HEK293T (cell line): Measurements from ENCODE around the gene ATP6V1E1.

Experiments used
- CTCF ChIA-PET: fragments of 350-600 bp; formaldehyde crosslinking; extraction: SDS; loops from one replicate; lab custom pipeline; 2021; ENCODE audit warnings: antibody characterized with exemption, inconsistent platforms; lab: Yijun Ruan, JAX
- POLR2A ChIA-PET: fragments of 350-600 bp; formaldehyde crosslinking; extraction: SDS; loops from one replicate; lab custom pipeline; 2020; ENCODE audit warnings: antibody characterized with exemption, inconsistent platforms; lab: Yijun Ruan, JAX
- DNase-seq: peaks from one replicate; pipeline ENCODE4 v3.0.0; 2012; ENCODE audit warnings: mixed read lengths; ENCODE audit errors: extremely low spot score
- ARNT ChIP-seq: fragments of 450-650 bp; IDR thresholded peaks from 2 replicates; pipeline ENCODE4 v1.6.1; 2017; ENCODE audit warnings: mild to moderate bottlenecking
- BHLHE40 ChIP-seq: fragments of 450-650 bp; IDR thresholded peaks from 2 replicates; pipeline ENCODE4 v1.6.1; 2016; ENCODE audit warnings: mild to moderate bottlenecking, moderate library complexity, borderline replicate concordance
- CTBP1 ChIP-seq: fragments of 450-650 bp; IDR thresholded peaks from 2 replicates; pipeline ENCODE4 v1.6.1; 2016; ENCODE audit warnings: borderline replicate concordance
- ELF4 ChIP-seq: fragments of 450-650 bp; IDR thresholded peaks from 2 replicates; pipeline ENCODE4 v1.6.1; 2017; ENCODE audit warnings: antibody characterized with exemption
- FOXA1 ChIP-seq: fragments of 450-650 bp; IDR thresholded peaks from 2 replicates; pipeline ENCODE4 v1.6.1; 2016; ENCODE audit warnings: mild to moderate bottlenecking
- FOXK2 ChIP-seq: fragments of 450-650 bp; IDR thresholded peaks from 2 replicates; pipeline ENCODE4 v1.6.1; 2016; ENCODE audit warnings: mild to moderate bottlenecking
- FOXM1 ChIP-seq: fragments of 450-650 bp; IDR thresholded peaks from 2 replicates; pipeline ENCODE4 v1.6.1; 2017; ENCODE audit warnings: mild to moderate bottlenecking, borderline replicate concordance
- HDGF ChIP-seq: fragments of 450-650 bp; IDR thresholded peaks from 2 replicates; pipeline ENCODE4 v1.6.1; 2017; ENCODE audit warnings: antibody characterized with exemption, borderline replicate concordance
- L3MBTL2 ChIP-seq: fragments of 450-650 bp; conservative IDR thresholded peaks from 2 replicates; pipeline ENCODE4 v1.6.1; 2016; ENCODE audit warnings: mild to moderate bottlenecking
- LEF1 ChIP-seq: fragments of 450-650 bp; IDR thresholded peaks from 2 replicates; pipeline ENCODE4 v1.6.1; 2017; ENCODE audit warnings: mild to moderate bottlenecking, borderline replicate concordance
- NFRKB ChIP-seq: fragments of 450-650 bp; IDR thresholded peaks from 2 replicates; pipeline ENCODE4 v1.6.1; 2016; ENCODE audit warnings: mild to moderate bottlenecking, moderate library complexity
- PKNOX1 ChIP-seq: fragments of 450-650 bp; IDR thresholded peaks from 2 replicates; pipeline ENCODE4 v1.6.1; 2016
- SP1 ChIP-seq: fragments of 450-650 bp; IDR thresholded peaks from 2 replicates; pipeline ENCODE4 v1.6.1; 2017
- SUZ12 ChIP-seq: fragments of 450-650 bp; IDR thresholded peaks from 2 replicates; pipeline ENCODE4 v1.6.1; 2016; ENCODE audit warnings: mild to moderate bottlenecking
- TARDBP ChIP-seq: fragments of 450-650 bp; IDR thresholded peaks from 2 replicates; pipeline ENCODE4 v1.6.1; 2016
- ZNF384 ChIP-seq: fragments of 450-650 bp; IDR thresholded peaks from 2 replicates; pipeline ENCODE4 v1.6.1; 2016

ATP6V1E1 gene

GRCh38 chr22:17554814-17555213 is 73.7 kb downstream of the ATP6V1E1 start:
- CTCF ChIA-PET: no interaction called here
- POLR2A ChIA-PET: no interaction called here
- TF ChIP-seq ARNT (no peak), L3MBTL2 (no peak), TARDBP (no peak), FOXM1 (no peak), ELF4 (no peak), PKNOX1 (no peak), BHLHE40 (no peak), NFRKB (no peak), FOXA1 (no peak), HDGF (no peak), SUZ12 (no peak), ZNF384 (no peak), FOXK2 (no peak)
- no peak for DNase-seq

- no peak for DNase-seq
- TF ChIP-seq HDGF (no peak), BHLHE40 (no peak), LEF1 (no peak), NFRKB (no peak), SUZ12 (no peak)
- ChIA-PET POLR2A (no interaction called here), CTCF (no interaction called here)
These were observed 75.8 kb downstream of the ATP6V1E1 start for GRCh38 chr22:17552737-17553136.

GRCh38 chr22:17549655-17550054 is 78.9 kb downstream of the ATP6V1E1 start:
- POLR2A ChIA-PET: no interaction called here
- DNase-seq: no peak
- no peak for TF ChIP-seq NFRKB
- TF ChIP-seq FOXA1: no peak
- no peak for TF ChIP-seq BHLHE40
- no peak for TF ChIP-seq FOXM1
- no peak for TF ChIP-seq ELF4
- TF ChIP-seq ARNT: no peak
- no peak for TF ChIP-seq ZNF384
- no peak for TF ChIP-seq SUZ12
- TF ChIP-seq L3MBTL2: no peak
- TF ChIP-seq PKNOX1: no peak
- TF ChIP-seq LEF1: no peak
- TF ChIP-seq SP1: no peak
- TF ChIP-seq FOXK2: no peak
- no peak for TF ChIP-seq TARDBP
- TF ChIP-seq CTBP1: no peak
- TF ChIP-seq HDGF: no peak
- CTCF ChIA-PET: no interaction called here

GRCh38 chr22:17549183-17549582 is 79.4 kb downstream of the ATP6V1E1 start:
- POLR2A ChIA-PET: interaction anchor here (0.9 kb wide), 1 partner anchor 10 kb away, joined by 3 read pairs; no protein-coding TSS in a partner anchor
- no peak for TF ChIP-seq BHLHE40
- no peak for TF ChIP-seq FOXK2
- no peak for TF ChIP-seq HDGF
- TF ChIP-seq LEF1: no peak
- no peak for TF ChIP-seq FOXA1
- TF ChIP-seq SUZ12: no peak
- no peak for TF ChIP-seq SP1
- TF ChIP-seq ARNT: no peak
- no peak for TF ChIP-seq CTBP1
- TF ChIP-seq TARDBP: no peak
- TF ChIP-seq FOXM1: no peak
- no peak for TF ChIP-seq PKNOX1
- no peak for TF ChIP-seq NFRKB
- CTCF ChIA-PET: no interaction called here
- DNase-seq: no peak

GRCh38 chr22:17548756-17549035 is 79.9 kb downstream of the ATP6V1E1 start:
- ChIA-PET POLR2A (interaction anchor here (0.9 kb wide), 1 partner anchor 10 kb away, joined by 3 read pairs; no protein-coding TSS in a partner anchor), CTCF (no interaction called here)
- no peak for DNase-seq
- TF ChIP-seq FOXA1: no peak
- no peak for TF ChIP-seq SP1
- TF ChIP-seq CTBP1: no peak
- no peak for TF ChIP-seq PKNOX1
- TF ChIP-seq FOXM1: no peak
- TF ChIP-seq ELF4: no peak
- no peak for TF ChIP-seq ZNF384
- TF ChIP-seq LEF1: no peak
- TF ChIP-seq NFRKB: no peak
- no peak for TF ChIP-seq FOXK2
- TF ChIP-seq ARNT: no peak
- TF ChIP-seq HDGF: no peak
- no peak for TF ChIP-seq L3MBTL2
- no peak for TF ChIP-seq SUZ12
- TF ChIP-seq BHLHE40: no peak
- TF ChIP-seq TARDBP: no peak

- ChIA-PET POLR2A (interaction anchor here (0.9 kb wide), 1 partner anchor 11 kb away, joined by 3 read pairs; no protein-coding TSS in a partner anchor), CTCF (no interaction called here)
- TF ChIP-seq LEF1: no peak
These were observed 80.4 kb downstream of the ATP6V1E1 start for GRCh38 chr22:17548010-17548755.

More at GRCh38 chr22:17548010-17548755, 80.4 kb downstream of the ATP6V1E1 start:
- no peak for DNase-seq
